DMS153 treated with DMSO at 0.1 percent for 48 hours (cell line): ENCODE data around the gene SMARCB1.
A peak's percentile ranks its signal among the peaks of the same experiment; 100 is the strongest.

Experiments
- DNase-seq: peaks from one replicate; lab custom pipeline; 2025; ENCODE audit not compliant: unreplicated experiment; lab: John Stamatoyannopoulos, UW

The SMARCB1 gene

GRCh38 chr22:23786752-23787599 is at the start of gene SMARCB1:
Gene SMARCB1, plus strand, starts transcription at chr22:23786966. Its CDS starts 204 bp downstream, at chr22:23787170.
- DNase-seq: peak; percentile 72

GRCh38 chr22:23737696-23738095 is 49.1 kb upstream of the SMARCB1 start:
- no peak for DNase-seq

GRCh38 chr22:23742505-23743264 is 44.1 kb upstream of the SMARCB1 start:
- DNase-seq: no peak

GRCh38 chr22:23743303-23743705 is 43.5 kb upstream of the SMARCB1 start:
- DNase-seq: no peak

- no peak for DNase-seq
Measured at GRCh38 chr22:23744001-23744400, 42.8 kb upstream of the SMARCB1 start.

- DNase-seq: no peak
Measured at GRCh38 chr22:23744485-23744884, 42.3 kb upstream of the SMARCB1 start.

GRCh38 chr22:23745791-23746190 is 41.0 kb upstream of the SMARCB1 start:
- no peak for DNase-seq

GRCh38 chr22:23749841-23750301 is 36.9 kb upstream of the SMARCB1 start:
- DNase-seq: no peak

- DNase-seq: no peak
Measured at GRCh38 chr22:23750367-23750713, 36.4 kb upstream of the SMARCB1 start.

GRCh38 chr22:23750714-23751440 is 35.9 kb upstream of the SMARCB1 start, which contains the start of gene ZNF70:
Gene ZNF70, minus strand, starts transcription at chr22:23751112. Its CDS starts 5,972 bp downstream, at chr22:23745140.
- peak; percentile 68 for DNase-seq

- no peak for DNase-seq
Measured at GRCh38 chr22:23751441-23751996, 35.2 kb upstream of the SMARCB1 start.

- DNase-seq: no peak
Measured at GRCh38 chr22:23752090-23752691, 34.6 kb upstream of the SMARCB1 start.

- DNase-seq: no peak
Measured at GRCh38 chr22:23752750-23753149, 34.0 kb upstream of the SMARCB1 start.

GRCh38 chr22:23753385-23753784 is 33.4 kb upstream of the SMARCB1 start:
- no peak for DNase-seq

- DNase-seq: no peak
Measured at GRCh38 chr22:23754220-23754919, 32.4 kb upstream of the SMARCB1 start, which contains the start of gene VPREB3. Gene VPREB3, minus strand, starts transcription at chr22:23754425. Its CDS starts 62 bp downstream, at chr22:23754363.

GRCh38 chr22:23754980-23755636 is 31.7 kb upstream of the SMARCB1 start:
- DNase-seq: no peak

GRCh38 chr22:23755711-23756110 is 31.1 kb upstream of the SMARCB1 start:
- DNase-seq: no peak

- DNase-seq: no peak
Measured at GRCh38 chr22:23756891-23757290, 29.9 kb upstream of the SMARCB1 start.

GRCh38 chr22:23759566-23759965 is 27.2 kb upstream of the SMARCB1 start:
- DNase-seq: no peak
